Measurements from ENCODE around the gene PTPN13.

Gene PTPN13

DNA sequence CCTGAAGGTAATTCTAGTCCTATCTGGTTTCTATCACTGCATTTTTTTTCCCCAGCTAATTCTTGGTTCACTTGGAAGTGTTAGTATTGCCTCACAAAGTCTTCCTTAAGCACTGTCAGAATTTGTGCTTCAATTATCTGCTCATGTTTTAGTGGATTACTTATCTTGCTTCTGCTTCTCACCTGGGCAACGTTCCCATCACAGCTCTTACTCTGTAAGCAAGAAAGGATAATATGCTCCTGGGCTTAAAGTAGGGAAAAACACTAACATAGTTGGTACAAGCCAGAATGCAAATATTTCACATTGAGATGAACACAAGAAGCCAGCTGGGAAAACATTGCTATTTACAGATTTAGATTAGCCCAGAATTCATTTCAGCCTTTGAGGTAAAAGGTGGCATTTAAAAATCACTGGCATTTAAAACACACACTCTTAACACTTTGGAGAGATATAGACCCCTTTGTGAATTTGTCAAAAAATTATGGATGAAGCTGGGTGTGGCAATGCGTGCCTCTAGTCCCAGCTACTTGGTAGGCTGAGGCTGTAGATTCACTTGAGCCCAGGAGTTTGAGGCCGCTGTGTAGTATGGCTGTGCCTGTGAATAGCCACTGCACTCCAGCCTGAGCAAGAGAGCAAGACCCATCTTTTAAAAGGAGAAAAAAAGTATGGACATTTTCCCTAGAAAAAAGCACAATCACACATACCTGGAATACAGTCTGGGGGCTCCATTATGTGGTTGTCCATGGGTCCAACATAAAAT, 6.6 kb upstream of the PTPN13 start:
- DNase-seq (ENCODE audit: low read depth): no peak

- no peak for DNase-seq (ENCODE audit: low read depth)
These were observed 1.4 kb upstream of the PTPN13 start for GRCh38 chr4:86592553-86593249.

DNA sequence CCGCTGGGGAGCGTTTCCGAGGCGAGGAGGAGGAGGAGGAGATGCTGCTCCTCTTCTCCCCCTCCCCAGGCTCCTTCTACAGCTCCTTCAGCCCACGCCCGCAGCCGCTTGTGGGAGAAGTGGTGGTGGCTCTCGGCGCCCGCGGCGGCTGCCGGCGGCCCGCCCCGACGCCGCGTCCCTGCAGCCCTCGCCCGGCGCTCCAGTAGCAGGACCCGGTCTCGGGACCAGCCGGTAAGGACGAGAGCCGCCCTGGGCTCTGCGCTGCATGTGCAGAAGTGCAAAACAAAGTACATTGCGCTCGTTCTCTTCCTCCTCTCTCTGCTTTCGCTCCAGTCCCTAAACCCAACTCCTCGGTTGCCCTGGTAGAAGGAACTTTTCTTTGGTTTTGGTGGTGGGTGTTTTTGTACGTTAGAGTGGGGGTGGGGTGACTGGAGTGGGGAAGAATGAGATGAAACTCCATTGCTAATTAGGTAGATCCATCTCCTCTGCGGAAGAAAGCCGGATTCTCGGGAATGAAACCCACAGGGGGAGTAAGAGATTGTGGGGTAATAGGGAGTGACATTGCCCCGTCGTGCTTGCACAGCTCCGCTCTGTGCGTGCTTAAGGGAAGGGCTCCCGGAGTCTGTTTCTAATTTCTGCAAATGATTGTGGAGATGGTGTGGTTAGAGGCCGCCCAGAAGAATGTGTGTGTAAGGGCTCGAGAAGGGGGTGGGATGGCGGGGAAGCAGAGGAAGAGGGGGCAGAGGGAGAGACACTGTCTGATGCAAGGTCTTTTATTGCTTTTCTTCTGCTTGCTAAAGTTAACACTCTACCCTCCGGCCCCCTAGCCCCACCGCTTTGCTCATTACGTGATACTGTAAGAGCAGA, 677 bp downstream of the PTPN13 start:
- no peak for DNase-seq (ENCODE audit: low read depth)

GRCh38 chr4:86595426-86595805, 1.3 kb downstream of the PTPN13 start:
- DNase-seq (ENCODE audit: low read depth): no peak

GRCh38 chr4:86596807-86597206, 2.7 kb downstream of the PTPN13 start:
- DNase-seq (ENCODE audit: low read depth): no peak

DNA sequence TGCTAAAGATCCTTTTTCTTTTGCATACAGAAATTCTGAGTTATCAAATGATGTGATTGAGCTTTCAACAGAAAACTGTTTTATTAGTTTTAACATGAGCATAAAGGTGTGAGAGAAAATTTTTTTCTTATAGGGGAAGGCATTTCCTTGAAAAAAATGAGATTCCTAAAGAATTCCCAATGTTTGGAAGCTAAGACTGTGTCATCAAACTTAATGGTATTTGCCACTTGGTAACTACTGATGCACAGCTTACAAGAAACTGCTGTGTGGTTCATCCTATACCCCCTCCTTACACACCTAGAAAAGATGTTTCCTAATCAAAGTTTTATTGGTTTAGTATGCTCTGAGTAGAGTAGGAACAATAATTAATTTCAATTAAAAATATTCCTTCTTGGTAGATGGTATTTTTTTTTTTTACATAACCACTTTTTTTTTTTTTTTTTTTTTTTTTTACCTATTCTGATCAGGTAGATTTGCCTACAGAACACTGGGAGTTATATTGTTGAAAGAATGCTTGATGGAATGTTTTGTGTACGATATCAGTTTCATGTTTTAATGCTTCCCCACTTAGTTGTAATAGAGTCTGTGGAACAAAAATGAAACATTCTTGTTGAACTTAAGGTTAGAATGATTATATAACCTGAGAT, 6.0 kb downstream of the PTPN13 start:
- no peak for DNase-seq (ENCODE audit: low read depth)

GRCh38 chr4:86603311-86603885, 9.3 kb downstream of the PTPN13 start:
- DNase-seq (ENCODE audit: low read depth): no peak

DNA sequence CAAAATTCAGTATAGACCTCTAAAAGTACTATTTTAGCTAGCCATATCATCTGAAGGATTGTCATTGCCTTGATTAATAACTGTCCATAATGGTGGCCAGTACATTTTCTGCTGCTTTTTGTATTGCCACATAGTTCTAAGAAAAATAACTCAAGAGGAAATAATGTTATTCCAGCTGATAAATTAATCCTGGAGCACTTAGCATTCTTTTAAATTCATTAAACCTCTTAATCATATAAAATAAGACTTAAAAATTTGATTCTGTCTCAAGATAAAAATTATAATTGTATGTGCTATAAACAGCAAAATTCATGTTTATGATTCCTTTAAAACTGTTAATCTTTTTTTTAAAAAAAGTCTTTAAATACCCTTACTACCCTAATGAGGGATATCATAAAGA, 12.7 kb downstream of the PTPN13 start:
- DNase-seq (ENCODE audit: low read depth): no peak

GRCh38 chr4:86608757-86609375, 14.8 kb downstream of the PTPN13 start:
- DNase-seq (ENCODE audit: low read depth): no peak

DNA sequence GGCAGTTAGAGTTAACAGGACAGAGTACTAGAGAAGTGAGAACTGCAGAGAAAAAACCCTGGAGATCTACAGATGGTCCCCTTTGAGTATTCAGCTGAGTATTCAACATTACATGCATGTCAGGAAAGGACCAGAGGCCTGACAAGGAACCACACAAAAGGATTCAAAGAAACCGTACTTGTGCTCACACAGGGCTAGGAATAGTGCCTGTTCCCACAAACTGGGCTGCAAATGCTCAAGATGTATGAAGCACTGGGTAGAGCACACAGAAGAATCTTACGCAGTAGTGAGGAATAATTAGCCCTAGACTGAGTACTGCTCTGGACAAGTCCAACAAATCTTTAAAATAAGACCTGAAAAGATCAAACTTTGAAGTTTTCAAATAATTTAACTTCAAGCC, 17.6 kb downstream of the PTPN13 start:
- DNase-seq (ENCODE audit: low read depth): no peak

- DNase-seq (ENCODE audit: low read depth): no peak
These were observed 19.6 kb downstream of the PTPN13 start for GRCh38 chr4:86613734-86614133.

DNA sequence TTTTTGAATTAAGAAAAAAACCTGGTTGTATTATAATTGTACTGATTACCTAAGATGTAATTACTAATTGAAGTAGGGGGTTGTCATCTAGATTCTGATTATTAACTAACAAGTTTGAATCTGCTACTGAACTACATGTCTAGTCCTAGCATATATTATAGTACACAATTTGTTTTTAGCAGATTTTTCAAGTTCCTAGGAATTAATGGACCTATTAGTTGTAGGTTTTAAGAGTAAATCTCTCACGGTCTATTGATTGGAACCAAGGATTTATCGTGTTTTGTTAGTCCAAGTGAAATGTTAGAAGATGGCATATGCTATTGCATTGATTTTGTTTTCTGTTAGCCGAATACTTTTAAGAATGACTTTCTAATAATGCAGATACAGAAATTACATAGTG, 20.8 kb downstream of the PTPN13 start:
- DNase-seq (ENCODE audit: low read depth): no peak

DNA sequence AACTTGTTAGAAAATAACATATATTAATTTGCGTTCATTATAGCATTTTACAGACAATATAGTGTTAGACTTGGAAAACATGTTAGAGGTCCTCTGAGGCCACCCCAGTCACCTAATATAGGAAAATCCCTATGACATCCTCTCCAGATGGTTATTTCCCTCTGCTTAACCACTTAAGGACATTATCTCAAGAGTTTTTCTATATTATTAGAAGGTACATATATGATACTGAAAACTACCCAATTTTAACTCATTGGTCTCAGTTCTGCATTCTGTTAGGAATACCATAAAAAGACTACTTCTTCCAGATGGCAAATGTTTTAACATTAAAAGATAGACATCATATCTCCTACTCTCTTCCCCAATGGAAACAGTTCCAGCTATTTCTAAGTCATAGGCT, 21.4 kb downstream of the PTPN13 start:
- no peak for DNase-seq (ENCODE audit: low read depth)

DNA sequence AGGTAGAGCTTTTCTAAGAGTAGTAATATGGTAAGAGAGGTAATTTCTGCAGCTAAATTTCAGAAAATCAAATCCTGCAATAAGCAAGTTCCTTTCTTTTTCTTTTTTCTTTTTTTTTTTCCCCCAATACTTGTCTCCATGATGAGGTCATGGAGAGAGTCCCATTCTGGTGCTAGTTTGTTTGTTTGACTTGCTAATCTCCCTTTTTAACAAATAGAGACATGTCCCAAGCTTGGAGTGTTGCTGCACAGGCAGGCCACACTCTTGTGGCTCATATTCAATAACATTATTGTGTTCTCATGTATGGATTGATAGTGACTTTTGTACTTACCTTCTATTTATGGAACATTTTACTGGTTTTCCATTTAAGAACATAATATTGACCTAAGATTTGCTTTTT, 25.5 kb downstream of the PTPN13 start:
- no peak for DNase-seq (ENCODE audit: low read depth)

DNA sequence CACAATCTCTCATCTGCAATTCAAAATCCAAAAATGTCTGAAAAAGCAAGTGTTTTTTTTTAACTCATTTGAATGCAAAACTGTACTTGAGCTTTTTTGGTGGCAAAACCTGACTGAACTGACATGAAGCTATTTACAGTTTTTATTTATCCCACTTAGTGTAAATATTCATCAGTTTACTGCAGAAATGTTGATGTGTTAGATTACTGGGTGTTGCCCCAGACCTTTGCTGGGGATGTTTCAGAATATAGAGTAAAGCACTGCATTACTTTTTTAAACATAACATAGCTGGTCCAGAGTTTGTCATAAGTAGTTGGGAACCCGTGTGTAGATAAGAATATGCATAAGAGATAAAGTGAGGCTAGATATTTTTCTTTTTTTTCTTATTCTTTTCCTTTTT, 27.3 kb downstream of the PTPN13 start:
- DNase-seq (ENCODE audit: low read depth): no peak

GRCh38 chr4:86626066-86626465, 32.0 kb downstream of the PTPN13 start:
- no peak for DNase-seq (ENCODE audit: low read depth)

DNA sequence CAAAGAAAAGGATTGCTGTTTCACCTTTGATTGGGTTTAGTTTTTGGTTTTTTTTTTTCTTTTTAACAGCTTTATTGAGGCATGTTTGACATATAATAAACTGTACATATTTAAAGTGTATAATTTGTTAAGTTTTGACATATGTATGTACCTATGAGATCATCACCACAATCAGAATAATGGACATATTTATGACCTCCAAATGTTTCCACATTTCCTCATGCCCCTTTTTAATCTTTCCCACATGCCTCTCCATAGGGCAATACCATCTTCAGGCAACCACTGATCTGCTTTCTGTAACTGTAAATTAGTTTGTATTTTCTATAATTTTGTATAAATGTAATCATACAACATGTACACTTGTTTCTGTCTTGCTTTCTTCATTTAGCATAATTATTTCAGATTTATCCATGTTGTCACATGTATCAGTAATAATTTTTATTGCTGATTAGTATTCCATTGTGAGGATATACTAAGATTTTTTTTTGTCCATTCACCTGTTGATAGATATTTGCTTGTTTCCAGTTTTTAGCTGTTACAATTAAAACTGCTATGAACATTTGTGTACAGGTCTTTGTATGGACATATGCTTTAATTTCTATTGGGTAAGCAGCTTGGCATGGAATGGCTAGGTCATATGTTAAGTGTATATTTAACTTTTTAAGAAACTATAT, 33.5 kb downstream of the PTPN13 start:
- DNase-seq (ENCODE audit: low read depth): no peak

DNA sequence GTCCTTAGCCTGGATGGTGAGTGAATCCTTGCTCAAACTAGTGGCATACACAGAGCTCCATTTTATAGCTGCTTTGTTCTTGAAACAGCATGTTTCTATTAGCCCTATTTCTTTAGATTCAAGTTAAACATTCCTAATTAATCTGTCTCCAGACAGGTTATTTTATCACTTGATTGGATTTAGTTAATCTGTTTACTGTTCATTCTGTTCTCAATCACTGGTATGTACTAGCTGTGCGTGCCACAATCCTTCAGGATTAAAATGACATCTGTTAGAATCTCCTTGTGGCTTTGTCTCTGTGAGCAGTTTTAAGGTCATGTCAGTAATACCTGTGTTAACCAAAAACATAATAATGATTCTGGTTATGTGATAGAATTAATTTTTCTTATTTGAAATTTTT, 36.5 kb downstream of the PTPN13 start:
- DNase-seq (ENCODE audit: low read depth): no peak

DNA sequence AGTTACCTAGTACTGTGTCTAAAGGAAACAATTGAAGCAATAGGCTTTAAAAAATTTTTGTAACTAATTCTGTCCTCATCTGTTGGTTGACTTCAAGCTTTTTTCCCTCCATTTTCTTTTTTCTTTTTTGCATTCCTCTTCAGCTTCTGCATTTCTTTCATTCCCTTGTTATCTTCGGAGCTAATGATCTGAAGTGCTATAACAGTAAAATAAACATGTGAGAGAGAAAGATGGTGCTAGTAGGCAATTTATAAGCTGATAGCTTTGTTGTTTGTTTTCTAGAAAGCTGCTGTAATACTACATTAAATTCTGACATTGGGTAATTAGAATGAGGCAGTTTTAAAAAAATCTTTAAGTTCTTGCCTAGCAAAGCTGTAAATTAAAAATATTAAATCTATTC, 37.1 kb downstream of the PTPN13 start:
- no peak for DNase-seq (ENCODE audit: low read depth)

DNA sequence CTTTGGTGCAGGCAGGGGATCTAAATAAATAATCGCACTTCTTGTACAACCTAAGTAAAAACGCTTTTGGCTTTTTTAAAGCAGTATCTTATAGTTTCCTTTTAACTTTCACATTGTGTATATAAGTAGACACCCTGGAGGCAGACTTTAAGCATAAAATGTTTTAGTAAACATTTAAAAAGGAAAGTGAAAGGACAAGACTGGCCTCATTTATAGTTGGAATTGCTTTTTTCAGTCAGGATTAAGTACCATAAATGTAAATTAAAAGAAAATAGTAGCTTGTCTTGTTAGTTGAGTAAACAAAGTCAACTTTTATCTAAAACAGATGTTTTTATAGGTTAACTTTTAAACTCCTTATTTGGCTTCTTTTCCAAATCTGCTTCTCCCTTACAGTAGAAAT, 39.7 kb downstream of the PTPN13 start:
- no peak for DNase-seq (ENCODE audit: low read depth)

GRCh38 chr4:86640469-86640868, 46.4 kb downstream of the PTPN13 start:
- no peak for DNase-seq (ENCODE audit: low read depth)
